Ovary (tissue), 3 donors: ENCODE measurements around the gene IFITM10.

ENCODE experiments used
- CTCF ChIP-seq, 3 donors: fragments of 450-650 bp in 2 of 3; fragments of 200-600 bp in 1 of 3; IDR thresholded peaks; one replicate each; pipeline versions ENCODE4 v1.5.1 to v1.8.0; 2016 to 2022; ENCODE audit warnings: antibody characterized with exemption in 3 of 3, mild to moderate bottlenecking in 1 of 3
- EP300 ChIP-seq: sonication (generic); formaldehyde crosslinking; IDR thresholded peaks from one replicate; pipeline ENCODE4 v1.6.1; 2017; ENCODE audit warnings: antibody characterized with exemption
- donor health status: DM: no; HTN: no; CAD: no.

GRCh38 chr11:1750840-1751530, 590 bp upstream of the IFITM10 start:
- TF ChIP-seq CTCF (IDR thresholded peaks at IDR 0.05): no peak
- TF ChIP-seq EP300: no peak
